Activated naive CD4-positive, alpha-beta T cell treated with anti-CD3 and anti-CD28 coated beads for 36 hours (primary cell): ENCODE data around the gene CYP2R1. TPM values are rescaled to one million over a fixed set of nuclear protein-coding genes. Genes with fewer than 3 reads are reported as not detected.
A peak's percentile ranks its signal among the peaks of the same experiment; 100 is the strongest.
"Not testable (repeated sequence)": the region's sequence is repeated elsewhere in the genome, so short reads cannot be mapped to it uniquely, and the experiment has no call there.

ENCODE experiments used
- CTCF ChIA-PET: fragments of 350-600 bp; sonication (Branson Sonifier 250); formaldehyde crosslinking; loops from one replicate; lab custom pipeline; 2021; ENCODE audit warnings: antibody characterized with exemption; lab: Charles Lee
- DNase-seq: peaks from one replicate; pipeline ENCODE4 v3.0.0-alpha.2; 2020
- H3K27ac Mint-ChIP-seq: one replicate; pipeline ENCODE4 v1.8.0; 2021; ENCODE audit warnings: mild to moderate bottlenecking, mixed read lengths
- H3K27me3 Mint-ChIP-seq: one replicate; pipeline ENCODE4 v1.8.0; 2021; ENCODE audit warnings: low read depth, mixed read lengths
- H3K36me3 Mint-ChIP-seq: one replicate; pipeline ENCODE4 v1.8.0; 2021; ENCODE audit warnings: low read depth, mixed read lengths
- H3K4me1 Mint-ChIP-seq: one replicate; pipeline ENCODE4 v1.8.0; 2021; ENCODE audit warnings: low read depth, mixed read lengths
- H3K4me3 Mint-ChIP-seq: one replicate; pipeline ENCODE4 v1.8.0; 2021; ENCODE audit warnings: mild to moderate bottlenecking, moderate library complexity, mixed read lengths
- H3K9me3 Mint-ChIP-seq: one replicate; pipeline ENCODE4 v1.8.0; 2021; ENCODE audit warnings: mixed read lengths
- intact Hi-C: fragments of 100-400 bp; cut with micrococcal nuclease; formaldehyde crosslinking; loops from one replicate; pipeline ENCODE4 v1.15.1; 2023
- total RNA-seq, 2 experiments: library from RNA; stranded (reverse); gene quantifications; one replicate each; pipeline ENCODE4 v1.2.3, GENCODE V29; 2021

Gene CYP2R1
- total RNA-seq, 2 experiments from 2014 or later: 12.0 to 12.6 TPM

GRCh38 chr11:14886513-14886912 lies 5.5 kb downstream of the CYP2R1 start:
- Mint-ChIP-seq H3K36me3 (peaks cover 16% of the 10 kb centered on the region), H3K27me3 (no peaks in the 10 kb centered on the region), H3K4me3 (no peak overlapping the region), H3K27ac (no peak overlapping the region), H3K4me1 (peaks cover 37% of the 10 kb centered on the region), H3K9me3 (peaks cover 13% of the 10 kb centered on the region)
- CTCF ChIA-PET: no interaction called here
- intact Hi-C loops: no loop called here
- no peak for DNase-seq

GRCh38 chr11:14884667-14885273 lies 7.3 kb downstream of the CYP2R1 start:
- Mint-ChIP-seq H3K4me3 (no peak overlapping the region), H3K9me3 (peaks cover 10% of the 10 kb centered on the region), H3K27me3 (no peaks in the 10 kb centered on the region), H3K36me3 (peaks cover 23% of the 10 kb centered on the region), H3K27ac (peak overlapping the region; percentile 42), H3K4me1 (peaks cover 25% of the 10 kb centered on the region)
- no peak for DNase-seq
- intact Hi-C loops: no loop called here
- CTCF ChIA-PET: interaction anchor here (0.6 kb wide), 1 partner anchor 325 kb away, joined by 3 read pairs; no protein-coding TSS in a partner anchor

GRCh38 chr11:14883683-14884082 lies 8.3 kb downstream of the CYP2R1 start:
- intact Hi-C loops, H3K27me3 Mint-ChIP-seq, DNase-seq, CTCF ChIA-PET, H3K9me3 Mint-ChIP-seq, H3K4me3 Mint-ChIP-seq, H3K27ac Mint-ChIP-seq: not testable (repeated sequence)
- Mint-ChIP-seq H3K36me3 (peaks cover 24% of the 10 kb centered on the region), H3K4me1 (peaks cover 22% of the 10 kb centered on the region)

- intact Hi-C loops: no loop called here
- H3K4me1 Mint-ChIP-seq: peaks cover 11% of the 10 kb centered on the region
- no peak for DNase-seq
- no peak overlapping the region for H3K4me3 Mint-ChIP-seq
- H3K27me3 Mint-ChIP-seq: no peaks in the 10 kb centered on the region
- no peak overlapping the region for H3K27ac Mint-ChIP-seq
- H3K36me3 Mint-ChIP-seq: peaks cover 32% of the 10 kb centered on the region
- peaks cover 10% of the 10 kb centered on the region for H3K9me3 Mint-ChIP-seq
- CTCF ChIA-PET: interaction anchor here (1.3 kb wide), 1 partner anchor 25 kb away, joined by 5 read pairs; no protein-coding TSS in a partner anchor
Observed at GRCh38 chr11:14882196-14882595, 9.8 kb downstream of the CYP2R1 start.

- no peak overlapping the region for H3K4me3 Mint-ChIP-seq
- CTCF ChIA-PET: interaction anchor here (1.3 kb wide), 1 partner anchor 26 kb away, joined by 5 read pairs; no protein-coding TSS in a partner anchor
- H3K27me3 Mint-ChIP-seq: no peaks in the 10 kb centered on the region
- no peak overlapping the region for H3K27ac Mint-ChIP-seq
- H3K4me1 Mint-ChIP-seq: peaks cover 7% of the 10 kb centered on the region
- H3K9me3 Mint-ChIP-seq: peaks cover 10% of the 10 kb centered on the region
- intact Hi-C loops: no loop called here
- H3K36me3 Mint-ChIP-seq: peaks cover 34% of the 10 kb centered on the region
- DNase-seq: no peak
Observed at GRCh38 chr11:14881576-14882193, 10.3 kb downstream of the CYP2R1 start.

- Mint-ChIP-seq H3K27me3 (no peaks in the 10 kb centered on the region), H3K4me1 (peaks cover 17% of the 10 kb centered on the region), H3K9me3 (no peaks in the 10 kb centered on the region), H3K27ac (no peak overlapping the region), H3K4me3 (no peak overlapping the region), H3K36me3 (peaks cover 30% of the 10 kb centered on the region)
- intact Hi-C loops: no loop called here
- DNase-seq: no peak
- CTCF ChIA-PET: interaction anchor here (1.4 kb wide), 1 partner anchor 32 kb away, joined by 8 read pairs; no protein-coding TSS in a partner anchor
Observed at GRCh38 chr11:14875163-14875562, 16.9 kb downstream of the CYP2R1 start.

GRCh38 chr11:14873632-14874031 lies 18.4 kb downstream of the CYP2R1 start:
- Mint-ChIP-seq H3K27me3 (no peaks in the 10 kb centered on the region), H3K36me3 (peaks cover 29% of the 10 kb centered on the region), H3K9me3 (no peaks in the 10 kb centered on the region), H3K27ac (no peak overlapping the region), H3K4me3 (no peak overlapping the region), H3K4me1 (peaks cover 17% of the 10 kb centered on the region)
- DNase-seq: no peak
- intact Hi-C loops: loop anchor here (2.0 kb wide), 1 partner anchor 17 kb away; no protein-coding TSS in a partner anchor
- CTCF ChIA-PET: interaction anchor here (1.0 to 1.2 kb wide), 2 partner anchors 34 to 229 kb away, joined by 3 read pairs; no protein-coding TSS in a partner anchor

GRCh38 chr11:14872032-14872431 lies 20.0 kb downstream of the CYP2R1 start:
- CTCF ChIA-PET: no interaction called here

GRCh38 chr11:14863775-14864174 lies 28.3 kb downstream of the CYP2R1 start:
- CTCF ChIA-PET, H3K27me3 Mint-ChIP-seq, H3K4me3 Mint-ChIP-seq, DNase-seq, intact Hi-C loops, H3K27ac Mint-ChIP-seq: not testable (repeated sequence)
- H3K9me3 Mint-ChIP-seq: peaks cover 15% of the 10 kb centered on the region
- H3K4me1 Mint-ChIP-seq: peaks cover 12% of the 10 kb centered on the region
- H3K36me3 Mint-ChIP-seq: peaks cover 41% of the 10 kb centered on the region

More at GRCh38 chr11:14872032-14872431, 20.0 kb downstream of the CYP2R1 start:
- no peak for DNase-seq
- Mint-ChIP-seq H3K36me3 (peaks cover 24% of the 10 kb centered on the region), H3K4me3 (no peak overlapping the region), H3K27ac (peak overlapping the region; percentile 67), H3K4me1 (peaks cover 20% of the 10 kb centered on the region), H3K27me3 (no peaks in the 10 kb centered on the region), H3K9me3 (no peaks in the 10 kb centered on the region)
- intact Hi-C loops: loop anchor here (2.0 kb wide), 1 partner anchor 19 kb away; no protein-coding TSS in a partner anchor

GRCh38 chr11:14861680-14862079 lies 30.4 kb downstream of the CYP2R1 start:
- Mint-ChIP-seq H3K4me3 (no peak overlapping the region), H3K36me3 (peaks cover 37% of the 10 kb centered on the region), H3K9me3 (peaks cover 15% of the 10 kb centered on the region), H3K27ac (no peak overlapping the region), H3K27me3 (no peaks in the 10 kb centered on the region), H3K4me1 (peaks cover 17% of the 10 kb centered on the region)
- DNase-seq: no peak
- CTCF ChIA-PET: interaction anchor here (1.0 to 1.1 kb wide), 2 partner anchors 47 to 134 kb away, joined by 3 read pairs; no protein-coding TSS in a partner anchor
- intact Hi-C loops: no loop called here

GRCh38 chr11:14860511-14860910 lies 31.5 kb downstream of the CYP2R1 start:
- CTCF ChIA-PET: interaction anchor here (0.5 to 1.1 kb wide), 5 partner anchors 46 to 323 kb away, joined by 3 to 4 read pairs (median 3); no protein-coding TSS in a partner anchor
- Mint-ChIP-seq H3K36me3 (peaks cover 43% of the 10 kb centered on the region), H3K27me3 (no peaks in the 10 kb centered on the region), H3K9me3 (peaks cover 22% of the 10 kb centered on the region), H3K4me1 (peaks cover 17% of the 10 kb centered on the region), H3K4me3 (no peak overlapping the region), H3K27ac (no peak overlapping the region)
- intact Hi-C loops: no loop called here
- DNase-seq: no peak

- H3K27ac Mint-ChIP-seq: no peak overlapping the region
- peaks cover 13% of the 10 kb centered on the region for H3K9me3 Mint-ChIP-seq
- no peaks in the 10 kb centered on the region for H3K27me3 Mint-ChIP-seq
- H3K4me1 Mint-ChIP-seq: peaks cover 23% of the 10 kb centered on the region
- CTCF ChIA-PET: interaction anchor here (1.1 kb wide), 1 partner anchor 50 kb away, joined by 3 read pairs; no protein-coding TSS in a partner anchor
- H3K4me3 Mint-ChIP-seq: no peak overlapping the region
- peaks cover 38% of the 10 kb centered on the region for H3K36me3 Mint-ChIP-seq
- DNase-seq: no peak
- intact Hi-C loops: no loop called here
Observed at GRCh38 chr11:14858404-14858803, 33.6 kb downstream of the CYP2R1 start.
